Frontal cortex (tissue), 4 donors: ENCODE measurements around the gene UBR1. TPM values are rescaled to one million over a fixed set of nuclear protein-coding genes. Genes with fewer than 3 reads are reported as not detected.
"Not testable (repeated sequence)": the region's sequence is repeated elsewhere in the genome, so short reads cannot be mapped to it uniquely, and the experiment has no call there.

ENCODE experiments used
- DNase-seq, 2 donors: peaks; one replicate each; pipeline ENCODE4 v3.0.0; 2012; ENCODE audit warnings: low spot score in 2 of 2
- FAIRE-seq: peaks from 2 replicates; lab custom pipeline; 2012; peaks lifted over from hg19 to GRCh38; lab: Jason Lieb, UNC
- total RNA-seq: library from RNA; depleted of rRNA; stranded (reverse); fragments of >200 nt; gene quantifications from one replicate; pipeline ENCODE4 v1.2.3, GENCODE V29; 2014
- donor health status: control.
- donor health status: control.
- donor health status: control.

Gene UBR1
- total RNA-seq, 1 donor from 2014 or later: 75.0 TPM

GRCh38 chr15:42992626-42993025, 113.2 kb downstream of the UBR1 start:
- FAIRE-seq (no peak), DNase-seq (no peak)

GRCh38 chr15:42986693-42987342, 119.0 kb downstream of the UBR1 start:
- DNase-seq (no peak), FAIRE-seq (no peak)

- FAIRE-seq (no peak), DNase-seq (no peak)
Measured at GRCh38 chr15:42984493-42985034, 121.3 kb downstream of the UBR1 start.

- not testable (repeated sequence) for FAIRE-seq, DNase-seq
Measured at GRCh38 chr15:42979113-42979512, 126.7 kb downstream of the UBR1 start.

GRCh38 chr15:42974202-42974862, 131.5 kb downstream of the UBR1 start:
- FAIRE-seq (no peak), DNase-seq (no peak)

GRCh38 chr15:42973114-42973513, 132.7 kb downstream of the UBR1 start:
- FAIRE-seq (no peak), DNase-seq (no peak)

- no peak for FAIRE-seq
- no peak for DNase-seq
Measured at GRCh38 chr15:42971830-42972229, 134.0 kb downstream of the UBR1 start.

GRCh38 chr15:42964476-42964875, 141.4 kb downstream of the UBR1 start:
- no peak for FAIRE-seq
- DNase-seq: no peak

- no peak for DNase-seq
- no peak for FAIRE-seq
Measured at GRCh38 chr15:42955518-42955917, 150.3 kb downstream of the UBR1 start.

- DNase-seq (no peak), FAIRE-seq (no peak)
Measured at GRCh38 chr15:42954291-42954690, 151.5 kb downstream of the UBR1 start.

- FAIRE-seq, DNase-seq: not testable (repeated sequence)
Measured at GRCh38 chr15:42948898-42949297, 156.9 kb downstream of the UBR1 start.

- FAIRE-seq (no peak), DNase-seq (no peak)
Measured at GRCh38 chr15:42940527-42940926, 165.3 kb downstream of the UBR1 start.

- FAIRE-seq: no peak
- no peak for DNase-seq
Measured at GRCh38 chr15:42939841-42940240, 166.0 kb downstream of the UBR1 start.

GRCh38 chr15:42937143-42937542, 168.7 kb downstream of the UBR1 start:
- DNase-seq (no peak), FAIRE-seq (no peak)

GRCh38 chr15:42933886-42934667, 171.8 kb downstream of the UBR1 start:
- FAIRE-seq: no peak
- no peak for DNase-seq

- DNase-seq (no peak), FAIRE-seq (no peak)
Measured at GRCh38 chr15:42932833-42933515, 172.9 kb downstream of the UBR1 start.

GRCh38 chr15:42931702-42932486, 173.9 kb downstream of the UBR1 start:
- DNase-seq (no peak), FAIRE-seq (no peak)

- FAIRE-seq: no peak
Measured at GRCh38 chr15:42929306-42929848, 176.5 kb downstream of the UBR1 start.

GRCh38 chr15:42921342-42921731, 184.5 kb downstream of the UBR1 start:
- DNase-seq (no peak), FAIRE-seq (no peak)

More at GRCh38 chr15:42929306-42929848, 176.5 kb downstream of the UBR1 start:
- DNase-seq: no peak
